LHCN-M2 (cell line): ENCODE data around the gene SSPN. TPM values are rescaled to one million over a fixed set of nuclear protein-coding genes. Genes with fewer than 3 reads are reported as not detected.

Experiments
- DNase-seq: peaks from one replicate; pipeline ENCODE4 v3.0.0-alpha.2; 2012; ENCODE audit warnings: low read depth
- total RNA-seq: library from RNA; depleted of rRNA; stranded (reverse); fragments of >200 nt; gene quantifications from 2 replicates; pipeline ENCODE4 v1.2.3, GENCODE V29; 2014

The SSPN gene
- total RNA-seq, 1 experiment from 2014 or later, result 12.8 TPM

DNA sequence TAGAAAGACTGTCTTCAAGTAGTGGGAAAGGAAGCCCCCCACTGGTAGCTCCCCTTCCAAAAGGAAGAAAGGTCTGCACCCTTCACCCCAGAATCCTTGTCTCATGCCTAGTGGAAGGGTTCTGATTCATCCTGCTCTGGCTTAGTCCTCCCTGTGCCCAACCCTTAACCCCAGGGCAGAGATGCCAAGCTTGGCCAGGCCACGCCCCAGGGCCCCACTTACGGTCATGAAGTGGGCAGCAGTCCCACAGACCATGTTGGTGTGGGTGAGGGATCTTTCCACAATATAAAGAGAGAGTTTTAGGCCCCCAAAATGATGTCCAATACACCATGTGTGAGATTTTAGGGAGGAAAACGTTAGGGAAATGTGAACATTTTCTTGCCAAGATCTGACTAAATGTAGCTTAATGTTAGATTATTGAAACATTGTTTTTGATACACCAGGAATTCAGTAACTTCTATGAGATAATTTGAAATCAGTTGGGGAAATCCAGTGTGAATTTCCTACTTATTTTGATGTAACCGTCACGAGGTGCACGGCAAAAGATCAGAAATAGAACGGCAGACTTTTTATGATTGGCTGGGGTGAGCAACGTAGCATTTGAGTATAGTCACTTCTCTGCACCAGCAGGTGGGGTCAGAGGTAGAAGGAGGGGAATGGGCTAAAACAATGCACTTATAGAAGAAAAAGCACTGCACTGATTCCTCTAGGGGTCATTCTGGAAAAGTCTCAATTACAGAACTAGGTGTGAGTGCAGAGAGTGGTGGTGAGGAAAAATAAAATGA lies 8.2 kb upstream of the SSPN start:
- DNase-seq, result no peak

- peak; percentile 43 for DNase-seq
Observed at GRCh38 chr12:26188127-26188526, 7.2 kb upstream of the SSPN start.

DNA sequence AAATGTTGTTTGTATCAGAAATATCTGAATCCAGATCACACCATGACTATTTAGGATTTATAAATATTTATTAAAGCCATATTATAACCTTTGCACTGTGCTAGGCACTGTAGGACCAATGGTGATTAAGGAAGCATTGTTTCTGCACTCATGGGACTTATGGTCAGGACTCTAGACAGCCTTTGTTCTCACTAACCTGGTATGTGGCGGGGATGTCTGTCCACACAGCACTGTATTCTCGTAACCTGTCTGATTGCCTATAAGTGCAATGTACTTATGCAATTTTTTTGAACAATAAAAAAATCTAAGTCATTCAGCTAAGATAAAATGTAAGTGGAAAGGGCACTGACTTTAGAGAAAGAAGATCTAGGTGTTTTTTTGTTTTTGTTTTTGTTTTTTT lies 6.7 kb upstream of the SSPN start:
- no peak for DNase-seq

GRCh38 chr12:26192142-26192541 lies 3.2 kb upstream of the SSPN start:
- no peak for DNase-seq

DNA sequence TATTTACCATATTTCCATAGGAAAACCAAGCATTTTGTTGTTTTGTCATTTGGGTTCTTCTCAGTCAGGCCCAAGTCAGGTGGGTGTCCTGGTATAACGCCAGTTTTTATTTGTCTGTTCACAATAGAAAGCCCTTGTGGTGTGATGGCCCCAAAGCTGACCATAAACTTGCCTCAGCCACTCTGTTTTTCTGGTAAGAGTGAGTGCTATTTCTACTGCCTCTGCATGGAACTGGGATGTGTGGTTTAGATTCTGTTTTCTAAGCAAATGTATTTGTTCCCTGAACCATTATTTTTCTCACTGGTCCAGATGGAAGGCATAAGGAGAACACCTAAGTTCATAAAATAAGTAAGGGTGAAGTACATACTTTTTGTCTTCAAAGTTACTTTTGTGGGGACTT lies 1.8 kb upstream of the SSPN start:
- DNase-seq, result no peak

- DNase-seq, result peak; percentile 65
Observed at GRCh38 chr12:26195641-26196420, 458 bp downstream of the SSPN start.

DNA sequence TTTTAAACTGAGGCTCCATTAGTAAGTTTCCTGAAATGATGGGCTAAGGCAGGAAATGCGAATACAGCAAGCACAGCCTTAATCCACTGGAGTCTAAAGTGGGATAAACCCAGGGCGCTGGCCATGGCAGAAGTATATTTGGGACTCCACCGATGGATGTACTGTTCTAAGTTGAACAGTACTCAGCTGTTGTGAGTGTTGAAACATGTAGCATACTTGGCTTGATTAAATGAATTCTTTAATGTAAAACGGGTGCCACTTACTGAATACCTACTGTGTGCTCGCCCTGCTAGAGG lies 996 bp downstream of the SSPN start:
- DNase-seq, result peak; percentile 45

- DNase-seq, result peak; percentile 22
Observed at GRCh38 chr12:26197832-26198231, 2.5 kb downstream of the SSPN start.

- peak; percentile 52 for DNase-seq
Observed at GRCh38 chr12:26198742-26199141, 3.4 kb downstream of the SSPN start.

GRCh38 chr12:26203167-26203780 lies 7.9 kb downstream of the SSPN start:
- no peak for DNase-seq

DNA sequence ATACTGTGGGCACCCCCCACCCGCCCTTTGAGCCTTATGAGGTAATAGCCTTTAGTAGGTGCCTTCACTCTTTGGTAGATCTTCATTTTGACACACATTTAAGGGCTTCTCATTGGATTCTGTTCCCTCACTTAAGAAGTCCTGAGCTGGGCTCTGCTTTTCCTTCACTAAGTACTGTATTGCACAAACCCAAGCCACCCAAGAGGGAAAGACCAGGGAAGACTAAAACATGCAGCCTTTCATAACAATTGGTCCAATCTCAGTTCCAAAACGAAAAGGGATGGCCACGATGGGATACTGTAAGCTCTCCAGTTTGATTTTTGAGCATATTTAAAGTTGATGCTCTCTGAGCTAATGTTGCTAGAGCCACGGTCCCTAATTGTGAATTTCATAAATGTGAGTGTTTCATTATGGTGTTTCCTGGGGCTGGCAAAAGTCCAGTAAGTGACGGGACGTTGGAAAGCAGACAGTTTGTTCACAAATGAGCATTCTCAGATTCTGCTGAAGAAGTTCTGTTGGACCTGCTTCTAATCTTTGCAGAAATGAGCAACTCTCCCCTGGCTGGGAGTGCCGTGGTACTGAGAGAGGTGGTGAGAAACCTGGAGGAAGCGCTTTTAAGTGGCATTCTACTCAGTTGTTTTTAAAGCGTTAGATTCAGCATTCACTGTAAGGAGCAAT lies 9.4 kb downstream of the SSPN start:
- DNase-seq, result no peak

DNA sequence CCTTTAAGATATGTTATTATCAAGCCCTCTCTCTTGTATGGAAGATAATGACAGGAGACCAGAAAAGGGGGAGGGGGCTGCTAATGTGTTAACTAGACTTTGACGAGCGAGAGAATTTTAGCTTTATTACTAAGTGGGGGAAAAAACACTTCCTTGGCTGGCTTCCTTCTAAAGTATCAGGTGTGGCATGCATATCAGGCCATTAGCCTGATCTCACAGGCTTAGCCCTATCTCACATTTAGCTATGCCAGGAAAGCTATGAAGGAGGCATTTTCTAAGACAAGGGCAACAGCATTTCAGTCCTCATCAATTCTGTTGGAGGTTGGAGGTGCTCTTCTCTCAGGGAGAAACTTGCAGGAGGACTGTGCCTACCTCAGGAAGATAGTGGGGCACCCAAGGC lies 9.9 kb downstream of the SSPN start:
- DNase-seq, result no peak

GRCh38 chr12:26205941-26206340 lies 10.6 kb downstream of the SSPN start:
- DNase-seq, result no peak

DNA sequence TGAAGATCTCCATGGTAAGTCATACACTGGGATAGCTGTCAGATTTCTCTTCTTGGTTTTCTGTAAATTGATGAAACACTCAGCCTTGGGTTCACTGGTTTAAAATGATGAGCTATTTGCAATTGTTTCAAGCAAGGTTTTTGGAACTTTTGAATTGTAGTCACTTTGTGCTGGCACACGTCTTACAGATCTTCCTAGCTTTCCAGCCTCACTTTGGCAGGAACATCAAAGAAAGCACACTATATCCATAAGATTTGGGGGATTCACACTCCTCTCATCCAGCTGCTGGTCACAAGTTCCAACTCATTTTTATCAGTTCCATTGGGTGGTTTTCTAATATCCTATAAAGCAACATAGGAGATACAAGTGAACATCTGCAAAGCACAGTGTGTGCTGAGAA lies 16.0 kb downstream of the SSPN start:
- DNase-seq, result no peak

DNA sequence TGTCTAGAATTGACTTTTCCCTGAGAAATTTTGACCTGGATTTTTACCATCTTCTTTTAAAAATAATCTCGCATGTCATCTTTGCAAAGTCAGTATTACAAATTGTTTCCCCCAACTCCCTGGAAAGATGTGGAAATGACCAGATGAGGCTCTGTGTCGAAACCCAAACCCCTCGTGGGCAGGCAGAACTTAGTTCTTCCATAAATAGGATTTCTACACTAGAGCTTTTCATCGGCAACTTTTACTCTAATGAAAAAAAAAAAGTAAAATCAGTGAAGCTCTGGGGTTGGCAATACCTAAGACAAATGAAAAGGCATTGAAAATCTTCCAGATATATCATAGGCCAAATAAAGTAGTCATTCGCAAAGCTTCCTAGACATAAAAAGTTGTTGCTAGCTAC lies 17.0 kb downstream of the SSPN start:
- DNase-seq, result no peak

GRCh38 chr12:26212988-26213387 lies 17.6 kb downstream of the SSPN start:
- DNase-seq, result no peak

DNA sequence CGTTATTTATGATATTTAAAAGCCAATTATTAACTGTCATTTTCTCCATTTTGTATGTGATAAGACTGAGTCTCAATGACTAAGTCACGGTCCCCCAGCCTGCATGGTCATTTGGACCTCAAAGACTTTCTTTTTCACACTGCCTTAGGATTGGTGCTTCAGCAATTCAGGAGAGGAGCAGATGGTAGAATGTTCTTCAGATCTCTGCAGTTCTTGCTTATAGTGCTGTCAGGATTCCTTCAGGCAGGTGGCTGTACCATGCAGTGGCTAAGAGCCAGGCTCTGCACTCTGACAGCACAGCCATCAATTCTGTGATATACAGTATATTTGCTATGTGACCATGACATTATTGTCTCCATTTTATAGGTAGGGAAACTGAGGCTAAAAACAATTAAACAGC lies 18.7 kb downstream of the SSPN start:
- DNase-seq, result no peak

GRCh38 chr12:26219736-26220135 lies 24.4 kb downstream of the SSPN start:
- DNase-seq, result no peak

DNA sequence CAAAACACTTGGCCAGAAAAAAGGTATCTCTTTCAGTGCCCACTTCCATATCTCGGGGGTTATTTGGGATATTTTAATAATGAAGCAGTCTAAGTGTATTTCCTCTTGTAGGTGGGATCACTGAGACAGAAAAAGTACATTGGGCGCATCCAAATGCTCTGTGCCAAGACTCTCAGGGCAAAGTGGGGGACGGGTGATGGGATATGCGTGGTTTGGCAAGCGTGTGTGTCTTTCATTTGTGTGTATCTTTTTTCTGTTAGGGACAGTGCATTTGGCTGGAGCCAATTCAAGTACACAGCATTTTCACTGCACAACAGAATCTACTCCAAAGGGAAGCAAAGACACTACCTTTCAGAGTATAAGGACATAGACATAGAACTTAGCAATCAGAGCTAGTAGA lies 29.3 kb downstream of the SSPN start:
- DNase-seq, result no peak

DNA sequence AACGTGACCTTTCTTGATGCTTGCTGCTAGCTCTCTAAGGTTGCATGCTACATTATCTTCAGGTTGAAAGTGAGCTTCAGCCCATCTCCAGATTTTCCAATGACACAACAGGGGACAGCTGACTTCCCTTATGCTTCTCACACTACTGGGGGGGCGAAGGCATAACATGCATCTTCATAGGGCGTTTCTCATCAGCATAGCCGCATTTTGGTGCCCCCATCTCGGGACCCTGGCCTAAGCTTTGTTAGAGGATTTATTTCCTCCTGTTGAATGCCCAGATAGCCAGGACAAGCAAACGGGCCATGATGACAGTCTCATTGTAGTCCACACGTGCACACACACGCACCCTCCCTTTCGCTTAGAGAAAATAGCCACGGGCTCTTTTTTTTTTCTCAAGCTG lies 30.7 kb downstream of the SSPN start:
- DNase-seq, result no peak

DNA sequence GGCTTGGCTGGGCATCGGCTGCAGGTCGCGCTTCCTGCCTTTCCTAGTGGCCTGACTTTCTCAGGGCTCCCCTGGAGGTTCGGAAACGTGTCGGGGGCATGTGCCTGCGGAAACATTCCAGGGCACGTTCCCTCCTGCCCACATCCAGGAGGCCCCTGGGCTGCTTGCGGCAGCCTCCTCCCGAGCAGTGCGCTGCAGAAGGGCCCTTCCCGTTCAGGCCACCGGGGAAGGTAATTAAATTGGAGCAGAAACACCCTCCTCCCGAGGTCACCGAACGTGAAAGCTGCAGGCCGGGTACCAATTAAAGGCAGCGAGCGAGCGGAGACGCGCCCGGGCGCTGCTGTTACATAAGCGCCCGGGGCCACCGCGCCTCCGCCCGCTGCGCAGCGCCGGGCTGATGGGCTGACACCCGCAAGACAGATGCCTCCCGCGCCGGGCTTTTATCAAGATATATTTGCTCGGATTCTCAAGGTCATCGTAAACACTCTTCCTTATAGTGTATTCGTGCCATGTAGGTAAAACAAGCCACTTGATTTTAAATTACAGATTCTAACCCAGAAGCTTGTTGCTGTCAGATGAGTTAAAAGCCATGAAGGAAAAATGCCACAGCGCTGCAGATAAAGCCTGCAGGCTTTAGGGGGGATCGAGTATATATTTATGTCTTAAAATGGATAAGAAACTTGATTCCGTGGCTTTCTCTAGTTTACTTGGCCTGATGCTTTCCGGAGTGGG lies 31.4 kb downstream of the SSPN start:
- DNase-seq, result no peak

- DNase-seq, result no peak
Observed at GRCh38 chr12:26227361-26227745, 32.0 kb downstream of the SSPN start.
